BJ (cell line): ENCODE data around the gene PIGB. TPM values are rescaled to one million over a fixed set of nuclear protein-coding genes. Genes with fewer than 3 reads are reported as not detected.

Source experiments
- CTCF ChIA-PET: fragments of 350-600 bp; formaldehyde crosslinking; extraction: SDS; loops from one replicate; lab custom pipeline; 2021; ENCODE audit warnings: antibody characterized with exemption, inconsistent platforms; lab: Yijun Ruan, JAX
- POLR2A ChIA-PET: fragments of 300-600 bp; sonication (Branson Sonifier 250); formaldehyde crosslinking; extraction: SDS; loops from one replicate; lab custom pipeline; 2021; ENCODE audit warnings: antibody characterized with exemption; lab: Charles Lee
- DNase-seq: peaks from one replicate; pipeline ENCODE4 v3.0.0-alpha.2; 2011; ENCODE audit warnings: low read depth
- H3K27me3 ChIP-seq: 2 replicates; pipeline ENCODE4 v1.6.0; 2011; ENCODE audit warnings: low read length; ENCODE audit not compliant: control insufficient read depth, insufficient read depth
- H3K36me3 ChIP-seq: 2 replicates; pipeline ENCODE4 v1.5.1; 2011; ENCODE audit warnings: low read length; ENCODE audit not compliant: control insufficient read depth, insufficient read depth
- H3K4me3 ChIP-seq: 2 replicates; pipeline ENCODE4 v1.5.1; 2011; ENCODE audit warnings: low read depth, mild to moderate bottlenecking, control low read depth, low read length
- polyA plus RNA-seq: library from polyadenylated mRNA; depleted of rRNA; stranded (reverse); fragments of >200 nt; gene quantifications from 2 replicates; pipeline ENCODE4 v1.2.3, GENCODE V29; 2011
- TF ChIP-seq, protein P1 (sequence below): IDR thresholded peaks from 2 replicates; pipeline ENCODE4 v1.5.1; 2011; ENCODE audit warnings: low read depth, mild to moderate bottlenecking, control low read depth, inconsistent platforms, low read length, moderate library complexity; ENCODE audit not compliant: insufficient read depth

Gene PIGB
- polyA plus RNA-seq, 1 experiment = 10.1 TPM

DNA sequence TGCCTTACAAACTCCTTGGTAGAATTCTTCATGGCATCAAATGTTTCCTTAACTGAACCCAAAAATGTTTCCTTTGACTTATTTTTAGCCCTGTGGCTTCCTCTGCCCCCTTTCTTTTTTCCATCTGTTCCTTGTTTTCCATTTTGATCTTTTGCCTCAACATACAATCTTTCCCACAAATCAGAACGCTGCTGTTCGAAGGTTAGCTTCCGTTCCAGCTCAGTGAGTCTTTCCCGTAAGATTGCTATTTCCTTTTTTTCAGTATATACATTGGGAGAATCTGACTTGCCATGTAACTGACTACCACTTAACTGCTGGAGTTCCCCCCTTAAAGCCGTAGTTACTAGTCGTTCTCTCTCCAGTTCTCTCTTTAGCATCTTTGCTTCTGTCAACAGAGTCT lies 41.2 kb downstream of the PIGB start:
- TF ChIP-seq, protein P1, sequence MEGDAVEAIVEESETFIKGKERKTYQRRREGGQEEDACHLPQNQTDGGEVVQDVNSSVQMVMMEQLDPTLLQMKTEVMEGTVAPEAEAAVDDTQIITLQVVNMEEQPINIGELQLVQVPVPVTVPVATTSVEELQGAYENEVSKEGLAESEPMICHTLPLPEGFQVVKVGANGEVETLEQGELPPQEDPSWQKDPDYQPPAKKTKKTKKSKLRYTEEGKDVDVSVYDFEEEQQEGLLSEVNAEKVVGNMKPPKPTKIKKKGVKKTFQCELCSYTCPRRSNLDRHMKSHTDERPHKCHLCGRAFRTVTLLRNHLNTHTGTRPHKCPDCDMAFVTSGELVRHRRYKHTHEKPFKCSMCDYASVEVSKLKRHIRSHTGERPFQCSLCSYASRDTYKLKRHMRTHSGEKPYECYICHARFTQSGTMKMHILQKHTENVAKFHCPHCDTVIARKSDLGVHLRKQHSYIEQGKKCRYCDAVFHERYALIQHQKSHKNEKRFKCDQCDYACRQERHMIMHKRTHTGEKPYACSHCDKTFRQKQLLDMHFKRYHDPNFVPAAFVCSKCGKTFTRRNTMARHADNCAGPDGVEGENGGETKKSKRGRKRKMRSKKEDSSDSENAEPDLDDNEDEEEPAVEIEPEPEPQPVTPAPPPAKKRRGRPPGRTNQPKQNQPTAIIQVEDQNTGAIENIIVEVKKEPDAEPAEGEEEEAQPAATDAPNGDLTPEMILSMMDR = no peak
- Histone ChIP-seq H3K4me3 (no peak overlapping the region), H3K36me3 (no peaks in the 10 kb centered on the region), H3K27me3 (no peaks in the 10 kb centered on the region)
- CTCF ChIA-PET = interaction anchor here (0.7 kb wide), 1 partner anchor 33 kb away, joined by 5 read pairs; no protein-coding TSS in a partner anchor
- DNase-seq = no peak
- POLR2A ChIA-PET = interaction anchor here (0.6 kb wide), 1 partner anchor 28 kb away, joined by 3 read pairs; no protein-coding TSS in a partner anchor

GRCh38 chr15:55361048-55361447 lies 42.0 kb downstream of the PIGB start:
- DNase-seq = no peak
- CTCF ChIA-PET = interaction anchor here (0.7 kb wide), 1 partner anchor 32 kb away, joined by 5 read pairs; no protein-coding TSS in a partner anchor
- POLR2A ChIA-PET = interaction anchor here (0.6 kb wide), 1 partner anchor 28 kb away, joined by 3 read pairs; no protein-coding TSS in a partner anchor

GRCh38 chr15:55362641-55363040 lies 43.6 kb downstream of the PIGB start:
- TF ChIP-seq, protein P1 = no peak
- ChIA-PET POLR2A (no interaction called here), CTCF (no interaction called here)
- DNase-seq = no peak
- Histone ChIP-seq H3K36me3 (no peaks in the 10 kb centered on the region), H3K4me3 (no peak overlapping the region), H3K27me3 (no peaks in the 10 kb centered on the region)

More at GRCh38 chr15:55361048-55361447, 42.0 kb downstream of the PIGB start:
- Histone ChIP-seq H3K27me3 (no peaks in the 10 kb centered on the region), H3K36me3 (no peaks in the 10 kb centered on the region), H3K4me3 (no peak overlapping the region)
- TF ChIP-seq, protein P1 = no peak

- CTCF ChIA-PET = interaction anchor here (1.1 to 1.2 kb wide), 2 partner anchors 8 to 17 kb away, joined by 3 to 5 read pairs; no protein-coding TSS in a partner anchor
- H3K36me3 ChIP-seq = no peaks in the 10 kb centered on the region
- no peak for DNase-seq
- TF ChIP-seq, protein P1 = no peak
- POLR2A ChIA-PET = no interaction called here
- H3K4me3 ChIP-seq = no peak overlapping the region
- no peaks in the 10 kb centered on the region for H3K27me3 ChIP-seq
Measured at GRCh38 chr15:55366981-55367380, 48.0 kb downstream of the PIGB start.

DNA sequence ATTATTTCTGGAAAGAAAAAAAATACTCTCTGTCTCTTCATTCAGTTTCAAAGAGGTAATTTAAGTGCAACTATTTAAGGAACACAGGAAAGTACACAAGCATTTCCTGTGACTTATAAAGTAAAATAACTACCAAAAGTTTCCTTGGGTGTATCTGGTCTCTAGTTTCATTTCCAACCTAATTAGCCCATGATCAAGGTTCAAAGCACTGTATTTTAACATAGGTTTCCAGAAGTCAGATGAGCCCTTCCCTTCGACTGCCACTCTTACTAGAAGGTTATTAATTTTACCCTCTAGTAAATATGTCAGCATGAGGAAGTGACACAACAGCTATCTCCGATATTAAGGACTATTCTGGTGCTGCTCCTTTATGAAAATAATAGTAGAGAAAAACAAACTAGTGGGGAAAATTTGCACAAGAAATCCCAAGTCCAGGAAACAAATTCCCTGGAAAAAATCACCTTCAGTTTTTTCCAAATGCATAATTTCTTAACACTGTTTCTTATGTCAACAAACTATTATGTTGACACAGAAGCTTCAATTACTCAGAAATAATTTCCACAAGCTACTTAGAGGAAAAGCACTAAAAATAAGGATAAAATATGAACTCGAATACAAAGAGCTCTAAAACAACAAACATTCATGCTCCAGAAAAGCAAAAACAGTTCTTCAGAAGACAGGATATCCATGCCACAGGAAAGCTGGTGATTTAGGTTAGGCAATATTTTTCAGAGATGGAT lies 53.8 kb downstream of the PIGB start:
- TF ChIP-seq, protein P1 = no peak
- DNase-seq = no peak
- ChIA-PET CTCF (no interaction called here), POLR2A (no interaction called here)
- Histone ChIP-seq H3K27me3 (no peaks in the 10 kb centered on the region), H3K36me3 (peaks cover 1% of the 10 kb centered on the region; the same call in 1 of the 2 replicates), H3K4me3 (no peak overlapping the region)
